M059J (cell line): Measurements from ENCODE around the gene GPT2. TPM values are rescaled to one million over a fixed set of nuclear protein-coding genes. Genes with fewer than 3 reads are reported as not detected.

Experiments
- DNase-seq: peaks from one replicate; pipeline ENCODE4 v3.0.0-alpha.2; 2012; ENCODE audit warnings: low read depth
- total RNA-seq: library from RNA; depleted of rRNA; stranded (reverse); fragments of >200 nt; shearing (Covaris generic); gene quantifications from 2 replicates; pipeline ENCODE4 v1.2.3, GENCODE V29; 2014

The GPT2 gene
- total RNA-seq, 1 experiment from 2014 or later: 31.7 TPM

GRCh38 chr16:46896314-46896968, 12.3 kb downstream of the GPT2 start:
- DNase-seq: no peak

GRCh38 chr16:46897471-46897870, 13.3 kb downstream of the GPT2 start:
- no peak for DNase-seq

- DNase-seq: no peak
Observed at GRCh38 chr16:46898006-46898405, 13.8 kb downstream of the GPT2 start.

GRCh38 chr16:46899443-46900143, 15.4 kb downstream of the GPT2 start:
- DNase-seq: peak; percentile 34

GRCh38 chr16:46900455-46901235, 16.5 kb downstream of the GPT2 start:
- DNase-seq: no peak

- no peak for DNase-seq
Observed at GRCh38 chr16:46901709-46902108, 17.5 kb downstream of the GPT2 start.

- no peak for DNase-seq
Observed at GRCh38 chr16:46903255-46903905, 19.2 kb downstream of the GPT2 start.

- no peak for DNase-seq
Observed at GRCh38 chr16:46904471-46904870, 20.3 kb downstream of the GPT2 start.

- no peak for DNase-seq
Observed at GRCh38 chr16:46906360-46907060, 22.3 kb downstream of the GPT2 start.

GRCh38 chr16:46907061-46907774, 23.1 kb downstream of the GPT2 start:
- no peak for DNase-seq

GRCh38 chr16:46908540-46909372, 24.6 kb downstream of the GPT2 start:
- peak; percentile 61 for DNase-seq

- DNase-seq: no peak
Observed at GRCh38 chr16:46911038-46911437, 26.9 kb downstream of the GPT2 start.

- no peak for DNase-seq
Observed at GRCh38 chr16:46911650-46912049, 27.5 kb downstream of the GPT2 start.

- DNase-seq: no peak
Observed at GRCh38 chr16:46914556-46915201, 30.5 kb downstream of the GPT2 start.

- no peak for DNase-seq
Observed at GRCh38 chr16:46915483-46916025, 31.4 kb downstream of the GPT2 start.

GRCh38 chr16:46916980-46917379, 32.8 kb downstream of the GPT2 start:
- DNase-seq: no peak

- DNase-seq: no peak
Observed at GRCh38 chr16:46918400-46918799, 34.2 kb downstream of the GPT2 start.

- DNase-seq: no peak
Observed at GRCh38 chr16:46918905-46919792, 35.0 kb downstream of the GPT2 start.
